Activated CD4-positive, alpha-beta T cell treated with anti-CD3 and anti-CD28 coated beads, Interleukin-2, amount 50 U/mL, for 24 hours (primary cell): ENCODE results near the gene GJD4.
A peak's percentile ranks its signal among the peaks of the same experiment; 100 is the strongest.

Experiments used
- DNase-seq, 2 donors: peaks; one replicate each; pipeline ENCODE4 v3.0.0-alpha.2; 2020; ENCODE audit warnings: low read depth in 1 of 2, low spot score in 1 of 2

GJD4 gene

GRCh38 chr10:35613597-35614226 is 8.6 kb downstream of the GJD4 start:
- no peak for DNase-seq

GRCh38 chr10:35614312-35614711 is 9.2 kb downstream of the GJD4 start:
- no peak for DNase-seq

- DNase-seq, result no peak
Measured at GRCh38 chr10:35626971-35627507, 21.9 kb downstream of the GJD4 start.

- DNase-seq, result no peak
Measured at GRCh38 chr10:35631404-35631803, 26.3 kb downstream of the GJD4 start.

- no peak for DNase-seq
Measured at GRCh38 chr10:35632027-35632426, 26.9 kb downstream of the GJD4 start.

- no peak for DNase-seq
Measured at GRCh38 chr10:35633006-35633980, 28.2 kb downstream of the GJD4 start.

- DNase-seq, result peak in 1 of 2 donors; percentile 38
Measured at GRCh38 chr10:35635576-35635975, 30.4 kb downstream of the GJD4 start.

GRCh38 chr10:35636956-35637355 is 31.8 kb downstream of the GJD4 start:
- no peak for DNase-seq

GRCh38 chr10:35637462-35637861 is 32.3 kb downstream of the GJD4 start:
- no peak for DNase-seq

GRCh38 chr10:35638101-35638500 is 33.0 kb downstream of the GJD4 start:
- no peak for DNase-seq

GRCh38 chr10:35639021-35639727 is 34.0 kb downstream of the GJD4 start:
- DNase-seq, result no peak

GRCh38 chr10:35639728-35640401 is 34.7 kb downstream of the GJD4 start:
- DNase-seq, result no peak

GRCh38 chr10:35640474-35640873 is 35.3 kb downstream of the GJD4 start:
- no peak for DNase-seq

- DNase-seq, result peak in 1 of 2 donors; percentile 18
Measured at GRCh38 chr10:35640951-35641675, 36.0 kb downstream of the GJD4 start.

GRCh38 chr10:35641676-35642034 is 36.5 kb downstream of the GJD4 start:
- no peak for DNase-seq

GRCh38 chr10:35642035-35642792 is 37.1 kb downstream of the GJD4 start, which contains the start of gene FZD8:
FZD8 (minus strand) TSS chr10:35642296; CDS start chr10:35641429, 867 bp downstream.
- DNase-seq, result peak; percentile 48 to 62

GRCh38 chr10:35642793-35643114 is 37.6 kb downstream of the GJD4 start:
- no peak for DNase-seq

GRCh38 chr10:35643151-35644049 is 38.3 kb downstream of the GJD4 start:
- no peak for DNase-seq
